HCT116 (cell line): ENCODE measurements around the gene LRAT. TPM values are rescaled to one million over a fixed set of nuclear protein-coding genes. Genes with fewer than 3 reads are reported as not detected.

Experiments used
- ATAC-seq: fragments of 200-7000 bp; cut with Tn5 transposase; 2 replicates; pipeline ENCODE4 v1.9.1; 2020; ENCODE audit warnings: mild to moderate bottlenecking, moderate library complexity
- BruUV-seq: library from RNA; stranded (reverse); fragments of 400-500 nt; replicated peaks from 2 replicates; lab custom pipeline; 2021; lab: Mats Ljungman, UMichigan
- CTCF ChIA-PET: fragments of 300-600 bp; sonication (Branson Sonifier 250); formaldehyde crosslinking; loops from one replicate; lab custom pipeline; 2021; ENCODE audit warnings: antibody characterized with exemption; lab: Charles Lee
- POLR2A ChIA-PET: fragments of 300-600, 350-600 bp; sonication (Branson Sonifier 250); formaldehyde crosslinking; loops from one replicate; lab custom pipeline; 2021; ENCODE audit warnings: antibody characterized with exemption; lab: Charles Lee
- RAD21 ChIA-PET, 2 experiments: fragments of 300-600 bp; sonication (Branson Sonifier 250); formaldehyde crosslinking; loops; one replicate each; lab custom pipeline; 2023; ENCODE audit warnings: low total read pairs in 2 of 2; ENCODE audit not compliant: uncharacterized antibody in 2 of 2, unreplicated experiment in 2 of 2, low non-redundant PET in 1 of 2; lab: Charles Lee
- DNase-seq: peaks from one replicate; pipeline ENCODE4 v3.0.0-alpha.2; 2010; ENCODE audit warnings: low read depth, low spot score
- H2AFZ ChIP-seq: fragments of 200-600 bp; shearing (Covaris generic), sonication (generic); 2 replicates; pipeline ENCODE4 v1.6.1; 2017; ENCODE audit warnings: low read depth, mixed run types, mixed read lengths, antibody characterized with exemption, low read length; ENCODE audit not compliant: poor library complexity, severe bottlenecking
- H3K27ac ChIP-seq: 2 replicates; pipeline ENCODE4 v1.5.1; 2012; ENCODE audit warnings: low read depth, low read length
- H3K27me3 ChIP-seq: fragments of 200-600 bp; sonication (generic); 2 replicates; pipeline ENCODE4 v1.6.1; 2016; ENCODE audit warnings: mixed run types, low read length, mixed read lengths; ENCODE audit not compliant: insufficient read depth
- H3K36me3 ChIP-seq, 2 experiments: fragments of 200-500 bp in 1 of 2; fragments of 200-600 bp in 1 of 2; sonication (Bioruptor generic) in 1 of 2; sonication (generic) in 1 of 2; 2 replicates each; pipeline versions ENCODE4 v1.5.1 to v1.6.1; 2014 to 2016; ENCODE audit warnings: low read length in 2 of 2, inconsistent platforms in 1 of 2, mixed read lengths in 1 of 2, mixed run types in 1 of 2; ENCODE audit not compliant: insufficient read depth in 2 of 2, control insufficient read depth in 1 of 2
- H3K4me1 ChIP-seq, 2 experiments: fragments of 200-600 bp in 1 of 2; sonication (generic) in 1 of 2; 2 replicates each; pipeline versions ENCODE4 v1.5.1 to v1.6.1; 2012 to 2017; ENCODE audit warnings: low read length in 2 of 2, inconsistent platforms in 1 of 2, mild to moderate bottlenecking in 1 of 2, mixed read lengths in 1 of 2, mixed run types in 1 of 2, moderate library complexity in 1 of 2; ENCODE audit not compliant: insufficient read depth in 2 of 2, control insufficient read depth in 1 of 2
- H3K4me2 ChIP-seq: fragments of 200-600 bp; sonication (generic); 2 replicates; pipeline ENCODE4 v1.6.1; 2017; ENCODE audit warnings: mixed run types, low read length, mixed read lengths
- H3K4me3 ChIP-seq, 2 experiments: fragments of 200-600 bp in 1 of 2; sonication (generic) in 1 of 2; replicated peaks in 1 of 2; 2 replicates each; pipeline ENCODE4 v1.5.1; 2011 to 2016; ENCODE audit warnings: low read length in 2 of 2, control low read depth in 1 of 2, low read depth in 1 of 2, mild to moderate bottlenecking in 1 of 2, mixed read lengths in 1 of 2, mixed run types in 1 of 2
- H3K79me2 ChIP-seq: fragments of 200-600 bp; sonication (generic); 2 replicates; pipeline ENCODE4 v1.6.1; 2017; ENCODE audit warnings: mild to moderate bottlenecking, mixed run types, low read length, moderate library complexity, mixed read lengths; ENCODE audit not compliant: insufficient read depth
- H3K9ac ChIP-seq: fragments of 200-600 bp; sonication (generic); 2 replicates; pipeline ENCODE4 v1.6.1; 2016; ENCODE audit warnings: low read length, mixed read lengths
- H3K9me2 ChIP-seq: fragments of 200-600 bp; sonication (generic), shearing (Covaris generic); 2 replicates; pipeline ENCODE4 v1.6.1; 2017; ENCODE audit warnings: mixed run types, mild to moderate bottlenecking, moderate library complexity; ENCODE audit not compliant: insufficient read depth
- H3K9me3 ChIP-seq, 2 experiments: fragments of 200-500 bp in 1 of 2; fragments of 200-600 bp in 1 of 2; sonication (Bioruptor generic) in 1 of 2; sonication (generic) in 1 of 2; 2 replicates each; pipeline ENCODE4 v1.6.1; 2014 to 2017; ENCODE audit warnings: low read length in 2 of 2, mixed read lengths in 2 of 2, inconsistent platforms in 1 of 2, low read depth in 1 of 2, mild to moderate bottlenecking in 1 of 2, mixed run types in 1 of 2, moderate library complexity in 1 of 2; ENCODE audit not compliant: control insufficient read depth in 1 of 2, insufficient read depth in 1 of 2
- H4K20me1 ChIP-seq: fragments of 200-600 bp; sonication (generic), shearing (Covaris generic); 2 replicates; pipeline ENCODE4 v1.6.1; 2017; ENCODE audit warnings: mixed run types, mild to moderate bottlenecking, moderate library complexity; ENCODE audit not compliant: insufficient read depth
- CBX3 ChIP-seq: IDR thresholded peaks from 2 replicates; pipeline ENCODE4 v1.6.1; 2012; ENCODE audit warnings: low read depth
- CEBPB ChIP-seq: IDR thresholded peaks from 2 replicates; pipeline ENCODE4 v1.6.1; 2012; ENCODE audit warnings: low read depth
- EGR1 ChIP-seq: IDR thresholded peaks from 2 replicates; pipeline ENCODE4 v1.6.1; 2012; ENCODE audit warnings: low read depth
- ELF1 ChIP-seq: IDR thresholded peaks from 2 replicates; pipeline ENCODE4 v1.6.1; 2012; ENCODE audit warnings: low read depth, borderline replicate concordance
- POLR2A ChIP-seq: IDR thresholded peaks from 2 replicates; pipeline ENCODE4 v1.7.0; 2011; ENCODE audit warnings: borderline replicate concordance; ENCODE audit not compliant: insufficient read depth, insufficient read length; ENCODE audit errors: extremely low read depth
- POLR2AphosphoS5 ChIP-seq: IDR thresholded peaks from 2 replicates; pipeline ENCODE4 v1.6.1; 2011; ENCODE audit warnings: mild to moderate bottlenecking, low read depth, low read length, moderate library complexity
- RAD21 ChIP-seq: IDR thresholded peaks from 2 replicates; pipeline ENCODE4 v1.6.1; 2012; ENCODE audit warnings: low read depth, mild to moderate bottlenecking
- SIN3A ChIP-seq: IDR thresholded peaks from 2 replicates; pipeline ENCODE4 v1.6.1; 2012; ENCODE audit warnings: low read depth
- SRF ChIP-seq: IDR thresholded peaks from 2 replicates; pipeline ENCODE4 v1.6.1; 2012; ENCODE audit warnings: low read depth
- YY1 ChIP-seq: IDR thresholded peaks from 2 replicates; pipeline ENCODE4 v1.6.1; 2011; ENCODE audit warnings: low read length, low read depth, moderate library complexity, mild to moderate bottlenecking; ENCODE audit not compliant: insufficient replicate concordance; ENCODE audit errors: extremely low read depth
- ZFX ChIP-seq: fragments of 450-650 bp; IDR thresholded peaks from 2 replicates; pipeline ENCODE4 v1.6.1; 2017
- ZNF274 ChIP-seq: fragments of 200-500 bp; sonication (Bioruptor generic); IDR thresholded peaks from 2 replicates; pipeline ENCODE4 v1.6.1; 2014; ENCODE audit warnings: mild to moderate bottlenecking, low read depth, low read length, inconsistent platforms
- intact Hi-C: fragments of 100-400 bp; cut with micrococcal nuclease; formaldehyde crosslinking; loops from 2 replicates; pipeline ENCODE4 v1.10.0; 2022
- total RNA-seq: library from RNA; stranded (reverse); gene quantifications from one replicate; pipeline ENCODE4 v1.2.1, GENCODE V29; 2021; ENCODE audit not compliant: unreplicated experiment
- TF ChIP-seq, protein P1 (sequence below): IDR thresholded peaks from 2 replicates; pipeline ENCODE4 v1.6.1; 2012
- TF ChIP-seq, protein P2 (sequence below): IDR thresholded peaks from 2 replicates; pipeline ENCODE4 v1.6.1; 2011; ENCODE audit warnings: mild to moderate bottlenecking, low read length, moderate library complexity; ENCODE audit not compliant: insufficient replicate concordance; ENCODE audit errors: extremely low read depth
- TF ChIP-seq, protein P3 (sequence below), 3 experiments: fragments of 200-600 bp in 1 of 3; sonication (generic) in 1 of 3; IDR thresholded peaks in 2 of 3; conservative IDR thresholded peaks in 1 of 3; 2 replicates each; pipeline ENCODE4 v1.5.1; 2012 to 2017; ENCODE audit warnings: low read depth in 2 of 3, low read length in 2 of 3, antibody characterized with exemption in 1 of 3, borderline replicate concordance in 1 of 3, control low read depth in 1 of 3, mild to moderate bottlenecking in 1 of 3, mixed read lengths in 1 of 3, mixed run types in 1 of 3, moderate library complexity in 1 of 3; ENCODE audit not compliant: insufficient read depth in 1 of 3

LRAT gene
- total RNA-seq, 1 experiment from 2014 or later, result 3.8 TPM

DNA sequence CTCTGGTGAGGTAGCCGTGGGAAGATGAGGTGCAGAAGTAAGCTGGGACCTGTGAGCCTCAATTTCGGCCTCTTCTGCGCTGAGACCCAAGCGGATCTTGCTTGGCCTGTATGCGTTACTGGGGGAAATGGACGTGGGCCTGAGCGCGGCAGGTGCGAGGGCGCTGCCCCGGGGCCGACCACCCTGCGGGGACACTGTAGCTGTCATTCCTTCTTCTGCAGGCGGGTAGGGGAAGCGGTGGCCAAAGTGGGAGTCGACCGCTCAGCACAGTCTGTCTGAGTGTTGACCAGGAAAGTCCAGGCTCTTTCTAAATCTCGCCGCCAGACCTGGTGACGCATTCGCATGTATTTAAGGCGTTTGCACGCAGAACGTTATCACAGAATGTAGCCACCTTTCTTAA is 3.3 kb upstream of the LRAT start:
- no peaks in the 10 kb centered on the region for H3K36me3 ChIP-seq
- H2AFZ ChIP-seq, result no peak overlapping the region
- TF ChIP-seq, protein P1, sequence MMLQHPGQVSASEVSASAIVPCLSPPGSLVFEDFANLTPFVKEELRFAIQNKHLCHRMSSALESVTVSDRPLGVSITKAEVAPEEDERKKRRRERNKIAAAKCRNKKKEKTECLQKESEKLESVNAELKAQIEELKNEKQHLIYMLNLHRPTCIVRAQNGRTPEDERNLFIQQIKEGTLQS, result no peak
- TF ChIP-seq, protein P2, sequence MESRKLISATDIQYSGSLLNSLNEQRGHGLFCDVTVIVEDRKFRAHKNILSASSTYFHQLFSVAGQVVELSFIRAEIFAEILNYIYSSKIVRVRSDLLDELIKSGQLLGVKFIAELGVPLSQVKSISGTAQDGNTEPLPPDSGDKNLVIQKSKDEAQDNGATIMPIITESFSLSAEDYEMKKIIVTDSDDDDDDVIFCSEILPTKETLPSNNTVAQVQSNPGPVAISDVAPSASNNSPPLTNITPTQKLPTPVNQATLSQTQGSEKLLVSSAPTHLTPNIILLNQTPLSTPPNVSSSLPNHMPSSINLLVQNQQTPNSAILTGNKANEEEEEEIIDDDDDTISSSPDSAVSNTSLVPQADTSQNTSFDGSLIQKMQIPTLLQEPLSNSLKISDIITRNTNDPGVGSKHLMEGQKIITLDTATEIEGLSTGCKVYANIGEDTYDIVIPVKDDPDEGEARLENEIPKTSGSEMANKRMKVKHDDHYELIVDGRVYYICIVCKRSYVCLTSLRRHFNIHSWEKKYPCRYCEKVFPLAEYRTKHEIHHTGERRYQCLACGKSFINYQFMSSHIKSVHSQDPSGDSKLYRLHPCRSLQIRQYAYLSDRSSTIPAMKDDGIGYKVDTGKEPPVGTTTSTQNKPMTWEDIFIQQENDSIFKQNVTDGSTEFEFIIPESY, result no peak
- TF ChIP-seq, protein P3, sequence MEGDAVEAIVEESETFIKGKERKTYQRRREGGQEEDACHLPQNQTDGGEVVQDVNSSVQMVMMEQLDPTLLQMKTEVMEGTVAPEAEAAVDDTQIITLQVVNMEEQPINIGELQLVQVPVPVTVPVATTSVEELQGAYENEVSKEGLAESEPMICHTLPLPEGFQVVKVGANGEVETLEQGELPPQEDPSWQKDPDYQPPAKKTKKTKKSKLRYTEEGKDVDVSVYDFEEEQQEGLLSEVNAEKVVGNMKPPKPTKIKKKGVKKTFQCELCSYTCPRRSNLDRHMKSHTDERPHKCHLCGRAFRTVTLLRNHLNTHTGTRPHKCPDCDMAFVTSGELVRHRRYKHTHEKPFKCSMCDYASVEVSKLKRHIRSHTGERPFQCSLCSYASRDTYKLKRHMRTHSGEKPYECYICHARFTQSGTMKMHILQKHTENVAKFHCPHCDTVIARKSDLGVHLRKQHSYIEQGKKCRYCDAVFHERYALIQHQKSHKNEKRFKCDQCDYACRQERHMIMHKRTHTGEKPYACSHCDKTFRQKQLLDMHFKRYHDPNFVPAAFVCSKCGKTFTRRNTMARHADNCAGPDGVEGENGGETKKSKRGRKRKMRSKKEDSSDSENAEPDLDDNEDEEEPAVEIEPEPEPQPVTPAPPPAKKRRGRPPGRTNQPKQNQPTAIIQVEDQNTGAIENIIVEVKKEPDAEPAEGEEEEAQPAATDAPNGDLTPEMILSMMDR (IDR thresholded peaks at IDR 0.05 in 2 of 3, conservative IDR thresholded peaks at IDR 0.05 in 1 of 3; ENCODE audit: borderline replicate concordance in 1 of 3, insufficient read depth in 1 of 3, low read depth in 2 of 3, low read length in 2 of 3), result no peak
- no peak for TF ChIP-seq RAD21
- no peak for TF ChIP-seq ELF1
- TF ChIP-seq CBX3, result no peak
- no peak for TF ChIP-seq SIN3A
- no peak for TF ChIP-seq EGR1
- no peak for TF ChIP-seq POLR2AphosphoS5
- TF ChIP-seq POLR2A, result no peak
- TF ChIP-seq CEBPB, result no peak
- no peak for TF ChIP-seq ZFX
- no peak for TF ChIP-seq ZNF274
- TF ChIP-seq SRF, result no peak
- no peak for TF ChIP-seq YY1
- intact Hi-C loops, result no loop called here
- POLR2A ChIA-PET, result no interaction called here
- peaks cover 3 to 20% of the 10 kb centered on the region in 2 experiments; a peak in 3 of 4 replicates for H3K4me1 ChIP-seq
- H3K9ac ChIP-seq, result no peak overlapping the region
- no peaks in the 10 kb centered on the region for H3K9me2 ChIP-seq
- no peaks in the 10 kb centered on the region for H3K27me3 ChIP-seq
- ATAC-seq (no peak), DNase-seq (no peak)
- RAD21 ChIA-PET, result no interaction called here
- no peaks in the 10 kb centered on the region for H3K79me2 ChIP-seq
- no peaks in the 10 kb centered on the region for H3K9me3 ChIP-seq
- H3K4me3 ChIP-seq, result no peak overlapping the region
- no TSS peak for BruUV-seq
- no peaks in the 10 kb centered on the region for H4K20me1 ChIP-seq
- CTCF ChIA-PET, result no interaction called here
- H3K4me2 ChIP-seq, result no peak overlapping the region
- no peak overlapping the region for H3K27ac ChIP-seq
